ENCODE data around the gene CPLX4. TPM values are rescaled to one million over a fixed set of nuclear protein-coding genes. Genes with fewer than 3 reads are reported as not detected.
A peak's percentile ranks its signal among the peaks of the same experiment; 100 is the strongest.

CPLX4 gene
- total RNA-seq, 1 donor from 2014 or later: not detected

DNA sequence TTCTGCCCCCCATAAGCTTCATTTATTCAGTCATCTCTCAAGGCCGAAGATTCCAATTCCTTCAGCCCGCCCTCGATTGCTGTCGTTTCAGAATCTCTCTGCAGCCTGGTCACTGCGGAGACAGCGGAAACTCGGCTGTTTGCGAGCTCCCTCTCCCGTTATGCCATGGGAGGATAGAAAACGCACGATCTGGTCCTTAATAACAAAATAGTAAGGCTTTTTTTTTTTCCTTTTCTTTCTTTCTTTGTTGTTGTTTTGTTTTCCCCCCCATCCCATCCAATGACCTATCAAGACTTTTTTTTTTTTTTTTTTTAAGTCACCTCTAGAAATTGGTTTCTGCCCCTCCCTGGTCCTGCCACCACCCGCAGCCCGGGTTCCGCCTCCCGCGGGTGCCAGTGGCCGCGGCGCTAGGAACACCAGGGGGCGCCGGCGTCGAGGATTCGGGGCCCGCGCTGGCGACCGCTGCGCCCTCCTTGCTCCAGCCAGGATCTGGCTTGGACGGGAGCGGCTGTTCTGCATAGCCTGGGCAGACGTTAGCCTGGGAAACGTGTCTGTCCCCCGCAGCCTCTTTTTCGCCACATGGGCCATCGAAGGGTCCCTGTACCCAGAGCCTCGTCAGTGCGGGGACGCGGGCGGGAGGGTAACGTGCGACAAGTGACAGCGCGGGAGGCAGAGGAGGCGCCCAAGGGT is 10.1 kb downstream of the CPLX4 start:
- ATAC-seq: peak; percentile 94 to 97
- peak; percentile 91 for TF ChIP-seq CTCF (IDR thresholded peaks at IDR 0.05)
- DNase-seq: peak; percentile 80
- Histone ChIP-seq H3K27me3 (ENCODE audit: low read depth) (peaks cover 23% of the 10 kb centered on the region), H3K9me3 (no peaks in the 10 kb centered on the region), H3K4me3 (peak overlapping the region; percentile 37), H3K36me3 (no peaks in the 10 kb centered on the region), H3K27ac (no peak overlapping the region), H3K4me1 (peaks cover 6% of the 10 kb centered on the region)
- intact Hi-C loops (cut with DNase I): no loop called here

GRCh38 chr18:59306640-59307039 is 11.8 kb downstream of the CPLX4 start:
- intact Hi-C loops (cut with DNase I): no loop called here

GRCh38 chr18:59305295-59305694 is 13.2 kb downstream of the CPLX4 start:
- intact Hi-C loops (cut with DNase I): no loop called here
- Histone ChIP-seq H3K4me1 (peaks cover 6% of the 10 kb centered on the region), H3K27ac (no peak overlapping the region), H3K4me3 (no peak overlapping the region), H3K9me3 (no peaks in the 10 kb centered on the region), H3K36me3 (no peaks in the 10 kb centered on the region), H3K27me3 (ENCODE audit: low read depth) (peaks cover 23% of the 10 kb centered on the region)
- TF ChIP-seq CTCF (IDR thresholded peaks at IDR 0.05): no peak
- no peak for ATAC-seq
- DNase-seq: no peak

More at GRCh38 chr18:59306640-59307039, 11.8 kb downstream of the CPLX4 start:
- H3K27me3 ChIP-seq (ENCODE audit: low read depth): peaks cover 23% of the 10 kb centered on the region
- H3K36me3 ChIP-seq: no peaks in the 10 kb centered on the region
- no peak for ATAC-seq
- H3K4me1 ChIP-seq: peaks cover 6% of the 10 kb centered on the region
- H3K9me3 ChIP-seq: no peaks in the 10 kb centered on the region
- H3K27ac ChIP-seq: no peak overlapping the region
- no peak overlapping the region for H3K4me3 ChIP-seq
- no peak for TF ChIP-seq CTCF (IDR thresholded peaks at IDR 0.05)
- no peak for DNase-seq

DNA sequence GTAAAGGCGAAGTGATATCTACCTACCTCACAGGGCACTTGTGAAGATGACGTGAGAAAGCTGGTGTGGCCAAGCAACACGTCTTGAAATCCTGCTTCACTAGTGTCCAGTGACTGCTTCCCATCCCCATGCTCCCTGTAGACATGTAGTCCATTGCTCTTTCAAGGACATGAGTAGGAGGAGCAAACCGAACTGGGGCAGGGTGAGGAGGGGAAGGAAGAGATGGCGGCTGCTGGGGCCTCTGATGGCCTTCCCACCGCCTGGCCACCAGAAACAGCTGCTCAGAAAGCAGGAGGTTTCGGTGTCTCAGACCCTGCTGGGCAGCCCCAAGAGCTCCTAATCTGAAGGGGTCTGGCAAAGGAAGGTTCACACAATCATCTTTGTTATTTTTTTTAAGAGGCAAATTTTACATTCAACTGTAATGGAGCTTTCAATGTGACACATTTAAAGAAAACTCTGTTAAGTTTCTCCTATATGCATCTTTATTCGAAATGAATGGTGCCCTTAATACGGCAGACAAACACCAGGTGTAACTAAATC is 14.7 kb downstream of the CPLX4 start:
- Histone ChIP-seq H3K4me3 (no peak overlapping the region), H3K4me1 (peaks cover 2% of the 10 kb centered on the region), H3K36me3 (no peaks in the 10 kb centered on the region), H3K27ac (no peak overlapping the region), H3K9me3 (no peaks in the 10 kb centered on the region), H3K27me3 (ENCODE audit: low read depth) (peaks cover 13% of the 10 kb centered on the region)
- intact Hi-C loops (cut with DNase I): no loop called here
- no peak for DNase-seq
- TF ChIP-seq CTCF (IDR thresholded peaks at IDR 0.05): no peak
- no peak for ATAC-seq

- Histone ChIP-seq H3K27me3 (ENCODE audit: low read depth) (peaks cover 10% of the 10 kb centered on the region), H3K4me3 (no peak overlapping the region), H3K36me3 (no peaks in the 10 kb centered on the region), H3K4me1 (no peaks in the 10 kb centered on the region), H3K9me3 (no peaks in the 10 kb centered on the region), H3K27ac (no peak overlapping the region)
- TF ChIP-seq CTCF (IDR thresholded peaks at IDR 0.05): no peak
- DNase-seq: no peak
- intact Hi-C loops (cut with DNase I): no loop called here
- ATAC-seq: no peak
These were observed 15.4 kb downstream of the CPLX4 start for GRCh38 chr18:59303006-59303405.

Data from lower lobe of right lung (tissue), 2 donors.